ENCODE measurements around the gene MRPS23. TPM values are rescaled to one million over a fixed set of nuclear protein-coding genes. Genes with fewer than 3 reads are reported as not detected.

The MRPS23 gene
- total RNA-seq, 6 experiments from 2014 or later, result 13.0 to 23.0 (median 15.2) TPM

GRCh38 chr17:57880086-57880456, 30.2 kb upstream of the MRPS23 start:
- no peaks in the 10 kb centered on the region for H3K27me3 ChIP-seq
- H3K36me3 ChIP-seq, result no peaks in the 10 kb centered on the region
- DNase-seq (no peak), ATAC-seq (no peak)
- H3K27ac ChIP-seq, result no peak overlapping the region
- 62% methylated on average over 8 of the region's 8 CpGs for WGBS (ENCODE audit: insufficient coverage, low coverage, low lambda C conversion rate, missing lambda C conversion rate)
- intact Hi-C loops (cut with DNase I), result no loop called here
- no peaks in the 10 kb centered on the region for H3K9me3 ChIP-seq
- H3K4me3 ChIP-seq, result no peak overlapping the region
- H3K4me1 ChIP-seq, result no peaks in the 10 kb centered on the region
- TF ChIP-seq POLR2A (IDR thresholded peaks at IDR 0.05) (no peak), CTCF (IDR thresholded peaks at IDR 0.05) (no peak)

GRCh38 chr17:57879437-57880085, 29.7 kb upstream of the MRPS23 start:
- Histone ChIP-seq H3K4me1 (no peaks in the 10 kb centered on the region), H3K27me3 (no peaks in the 10 kb centered on the region), H3K4me3 (no peak overlapping the region), H3K27ac (no peak overlapping the region), H3K9me3 (no peaks in the 10 kb centered on the region), H3K36me3 (no peaks in the 10 kb centered on the region)
- ATAC-seq (no peak), DNase-seq (no peak)
- no peak for TF ChIP-seq POLR2A (IDR thresholded peaks at IDR 0.05)
- TF ChIP-seq CTCF (IDR thresholded peaks at IDR 0.05), result no peak
- intact Hi-C loops (cut with DNase I), result no loop called here
- 84% methylated on average over 11 of the region's 12 CpGs for WGBS (ENCODE audit: insufficient coverage, low coverage, low lambda C conversion rate, missing lambda C conversion rate)

- TF ChIP-seq CTCF (IDR thresholded peaks at IDR 0.05) (no peak), POLR2A (IDR thresholded peaks at IDR 0.05) (no peak)
- H3K27ac ChIP-seq, result no peak overlapping the region
- no peaks in the 10 kb centered on the region for H3K27me3 ChIP-seq
- no peak for DNase-seq
- intact Hi-C loops (cut with DNase I), result no loop called here
- no peaks in the 10 kb centered on the region for H3K9me3 ChIP-seq
- H3K36me3 ChIP-seq, result no peaks in the 10 kb centered on the region
- H3K4me1 ChIP-seq, result no peaks in the 10 kb centered on the region
- no peak overlapping the region for H3K4me3 ChIP-seq
- WGBS (ENCODE audit: insufficient coverage, low coverage, low lambda C conversion rate, missing lambda C conversion rate), result 54% methylated on average over 9 of the region's 9 CpGs
- ATAC-seq, result no peak
These were observed 28.0 kb upstream of the MRPS23 start for GRCh38 chr17:57877803-57878377.

- Histone ChIP-seq H3K4me1 (no peaks in the 10 kb centered on the region), H3K36me3 (no peaks in the 10 kb centered on the region), H3K27me3 (no peaks in the 10 kb centered on the region), H3K4me3 (no peak overlapping the region), H3K27ac (no peak overlapping the region), H3K9me3 (no peaks in the 10 kb centered on the region)
- DNase-seq (no peak), ATAC-seq (no peak)
- intact Hi-C loops (cut with DNase I), result no loop called here
- WGBS (ENCODE audit: insufficient coverage, low coverage, low lambda C conversion rate, missing lambda C conversion rate), result 62% methylated on average over 2 of the region's 2 CpGs
- TF ChIP-seq CTCF (IDR thresholded peaks at IDR 0.05), result no peak
- no peak for TF ChIP-seq POLR2A (IDR thresholded peaks at IDR 0.05)
These were observed 27.0 kb upstream of the MRPS23 start for GRCh38 chr17:57876866-57877237.

Measured in right lobe of liver (tissue), 6 donors.